ENCODE results near the gene EDIL3.
"Not testable (repeated sequence)": the region's sequence is repeated elsewhere in the genome, so short reads cannot be mapped to it uniquely, and the experiment has no call there.

The EDIL3 gene

DNA sequence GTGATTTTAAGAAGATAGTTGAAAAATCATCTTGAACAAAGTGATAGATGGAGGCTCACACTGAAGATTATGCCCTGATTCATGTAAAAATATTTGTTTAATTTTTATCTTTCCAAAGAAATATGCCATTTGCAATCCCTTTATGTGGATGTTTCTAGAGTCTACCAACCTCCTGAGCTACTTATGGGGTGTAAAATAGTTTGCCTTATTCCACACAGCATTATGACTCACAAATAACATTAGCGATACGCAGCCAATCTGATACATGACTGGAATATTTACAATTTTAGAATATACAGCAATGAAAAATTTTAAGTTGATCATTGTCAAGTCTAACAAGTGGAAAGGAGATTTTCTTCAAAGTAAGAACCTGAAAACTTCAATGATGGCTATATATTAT is 327.5 kb downstream of the EDIL3 start:
- DNase-seq, result peak; percentile 14

DNA sequence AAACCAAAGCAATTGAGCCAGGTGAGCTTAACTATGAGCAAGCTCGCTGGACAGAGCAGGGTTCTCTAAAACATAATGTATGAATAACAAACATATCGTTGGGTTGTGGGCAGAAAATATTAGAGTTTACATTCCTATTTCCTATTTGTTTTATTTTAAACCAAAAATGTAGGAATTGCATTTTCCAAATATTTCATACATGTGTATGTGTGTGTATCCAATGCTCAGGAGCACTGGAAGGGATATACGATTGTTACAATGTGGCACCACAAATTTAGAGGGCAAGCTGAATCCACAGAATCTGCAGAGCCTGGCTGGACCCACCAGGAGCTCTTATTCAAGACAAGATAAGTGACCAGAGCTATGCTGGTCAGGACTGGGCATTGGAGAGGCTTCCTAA is 338.7 kb downstream of the EDIL3 start:
- peak; percentile 29 for DNase-seq

DNA sequence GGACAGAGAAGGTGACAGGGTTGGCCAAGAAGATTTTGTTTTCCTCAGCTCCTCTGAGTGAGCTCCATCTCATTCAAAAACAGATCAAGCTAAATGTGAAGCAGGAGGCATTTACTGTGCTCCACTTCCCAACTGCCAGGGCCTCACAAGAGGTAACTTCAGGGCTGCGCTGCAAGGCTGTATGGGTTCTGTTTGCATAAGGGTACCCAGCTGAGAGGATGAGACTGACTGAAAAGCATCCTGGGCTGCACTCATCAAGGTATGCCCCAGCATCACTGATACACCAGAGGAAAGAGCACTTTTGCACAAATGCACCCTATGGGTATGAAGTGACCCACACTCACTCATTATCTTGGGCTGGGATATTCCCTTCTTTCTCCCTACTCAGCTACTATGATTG is 347.8 kb downstream of the EDIL3 start:
- DNase-seq, result no peak

DNA sequence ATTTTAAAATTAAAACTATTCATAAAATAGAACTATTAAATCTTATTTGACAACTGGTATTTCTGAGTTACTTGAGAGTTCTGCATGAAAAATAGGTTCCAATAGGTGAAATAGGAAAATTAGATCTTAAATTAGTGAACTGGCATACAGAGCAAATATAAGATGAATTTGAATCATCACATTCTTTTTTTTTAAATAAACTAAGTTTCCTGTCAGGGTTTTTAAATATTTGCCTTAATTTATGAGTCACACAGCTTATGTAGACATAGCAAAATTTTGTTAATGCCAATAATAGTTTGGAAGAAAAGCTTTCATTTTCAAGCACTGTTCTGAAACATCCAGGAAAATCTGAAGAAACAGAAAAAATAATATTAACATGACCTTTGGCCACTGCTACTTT is 352.4 kb downstream of the EDIL3 start:
- peak; percentile 77 for DNase-seq

DNA sequence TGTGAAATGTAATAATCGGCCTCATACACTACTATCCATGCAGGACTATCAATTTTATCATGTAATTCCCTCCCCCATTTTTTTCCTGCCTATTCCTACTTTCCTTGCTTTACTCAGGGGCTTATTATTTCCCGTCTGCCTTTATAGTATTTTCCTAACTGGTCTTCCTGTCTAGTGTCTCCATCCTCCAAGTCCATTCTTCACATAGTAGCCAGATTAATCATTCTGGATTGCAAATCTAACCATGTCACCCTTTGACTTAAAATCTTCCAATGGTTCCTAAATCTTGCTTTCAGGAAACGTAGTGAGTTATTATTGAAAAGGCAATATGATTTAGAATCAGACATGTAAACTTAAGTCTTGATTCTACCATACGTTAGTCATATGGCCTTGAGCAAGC is 356.6 kb downstream of the EDIL3 start:
- peak; percentile 86 for DNase-seq

DNA sequence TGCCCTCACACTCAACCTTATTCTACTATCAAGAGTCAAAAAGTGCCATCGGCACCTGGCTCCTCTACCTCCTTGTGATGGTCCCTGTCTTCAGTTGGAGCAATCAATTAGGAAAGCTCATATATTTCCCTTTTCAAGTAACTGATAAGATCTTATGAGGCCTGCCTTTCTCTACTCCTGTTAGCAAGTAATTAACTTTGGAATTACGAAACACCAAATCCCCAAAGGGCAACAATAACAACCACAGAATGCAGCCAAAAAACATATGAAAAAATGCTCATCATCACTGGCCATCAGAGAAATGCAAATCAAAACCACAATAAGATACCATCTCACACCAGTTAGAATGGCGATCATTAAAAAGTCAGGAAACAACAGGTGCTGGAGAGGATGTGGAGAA is 366.2 kb downstream of the EDIL3 start:
- not testable (repeated sequence) for DNase-seq

DNA sequence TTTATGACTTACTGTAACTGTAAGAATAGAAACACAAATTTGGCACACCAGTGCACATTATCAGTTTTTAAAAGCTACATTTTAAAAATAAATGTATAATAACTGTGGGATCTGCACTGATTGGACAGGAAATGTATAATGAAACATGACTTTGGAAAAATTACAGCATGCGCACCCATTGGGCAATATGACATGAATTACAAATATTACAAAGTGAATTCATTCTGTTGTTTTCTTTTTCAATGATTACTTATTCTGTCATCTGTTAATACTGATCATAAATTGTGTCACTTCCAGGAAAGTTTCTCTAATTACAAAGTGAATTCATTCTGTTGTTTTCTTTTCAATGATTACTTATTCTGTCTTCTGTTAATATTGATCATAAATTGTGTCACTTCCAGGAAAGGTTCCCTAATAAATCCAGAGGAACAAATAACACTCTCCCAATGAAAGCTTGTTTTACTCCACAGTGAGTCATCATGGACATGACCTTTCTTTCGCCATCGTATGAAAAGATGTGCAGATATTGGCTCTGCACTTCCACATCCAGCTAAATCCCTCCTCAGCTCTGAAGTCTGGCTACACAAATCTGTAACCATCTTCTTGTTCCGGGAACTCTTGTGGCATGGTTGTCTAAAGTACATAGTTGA is 367.0 kb downstream of the EDIL3 start:
- no peak for DNase-seq

DNA sequence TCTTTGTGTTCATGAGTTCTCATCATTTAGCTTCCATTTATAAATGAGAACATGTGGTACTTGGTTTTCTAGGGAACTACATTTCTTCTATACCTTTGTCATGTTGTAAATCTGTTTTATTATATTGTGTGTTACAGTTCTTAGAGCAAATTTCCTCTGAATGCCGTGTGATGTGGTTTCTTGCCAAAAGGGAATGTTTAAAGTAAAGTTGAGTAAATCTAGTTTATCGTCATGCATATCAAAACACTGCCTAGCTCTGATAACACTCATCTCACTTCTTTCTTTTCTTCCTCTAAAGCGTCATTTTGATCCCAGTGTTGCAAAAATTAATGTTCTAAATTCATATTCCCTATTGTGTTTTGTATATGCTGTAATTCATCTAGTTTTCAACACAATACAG is 368.6 kb downstream of the EDIL3 start:
- peak; percentile 33 for DNase-seq

DNA sequence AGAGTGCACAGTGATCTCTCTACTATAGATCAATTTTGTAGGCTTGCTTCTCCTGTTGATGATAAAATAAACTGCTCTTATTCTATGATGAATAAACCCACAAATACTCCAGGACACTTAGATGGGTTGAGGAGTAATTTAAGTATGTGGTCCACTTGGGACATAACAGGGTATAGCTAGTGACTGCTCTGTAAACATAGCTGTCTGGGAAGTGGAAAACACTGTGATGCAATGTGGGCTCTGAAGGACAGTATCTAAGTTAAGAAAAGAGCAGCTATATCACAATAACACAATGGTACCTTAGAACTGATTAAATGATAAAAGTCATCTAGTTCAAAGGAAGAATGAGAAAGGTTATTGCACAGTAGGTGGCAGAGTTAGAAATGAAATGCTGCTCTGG is 369.7 kb downstream of the EDIL3 start:
- peak; percentile 11 for DNase-seq

DNA sequence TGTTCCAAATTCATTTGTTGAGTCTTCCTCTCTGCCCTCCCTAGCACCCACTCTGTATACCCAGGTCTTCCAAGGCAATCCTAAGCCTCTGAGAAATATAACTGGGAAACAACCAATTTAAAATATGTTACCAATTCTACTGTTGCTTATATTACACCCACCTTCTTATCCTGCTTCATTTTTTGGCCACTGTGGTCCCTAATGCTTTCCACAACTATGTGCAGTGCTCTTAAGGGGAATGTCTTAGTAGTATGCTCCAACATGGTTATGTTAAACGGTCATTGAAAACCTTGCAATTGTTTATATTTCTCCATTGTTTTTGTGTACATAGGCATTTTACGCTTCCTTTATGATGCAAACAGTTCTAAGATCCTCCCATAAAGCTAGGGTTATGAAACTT is 390.9 kb downstream of the EDIL3 start:
- DNase-seq, result peak; percentile 13

DNA sequence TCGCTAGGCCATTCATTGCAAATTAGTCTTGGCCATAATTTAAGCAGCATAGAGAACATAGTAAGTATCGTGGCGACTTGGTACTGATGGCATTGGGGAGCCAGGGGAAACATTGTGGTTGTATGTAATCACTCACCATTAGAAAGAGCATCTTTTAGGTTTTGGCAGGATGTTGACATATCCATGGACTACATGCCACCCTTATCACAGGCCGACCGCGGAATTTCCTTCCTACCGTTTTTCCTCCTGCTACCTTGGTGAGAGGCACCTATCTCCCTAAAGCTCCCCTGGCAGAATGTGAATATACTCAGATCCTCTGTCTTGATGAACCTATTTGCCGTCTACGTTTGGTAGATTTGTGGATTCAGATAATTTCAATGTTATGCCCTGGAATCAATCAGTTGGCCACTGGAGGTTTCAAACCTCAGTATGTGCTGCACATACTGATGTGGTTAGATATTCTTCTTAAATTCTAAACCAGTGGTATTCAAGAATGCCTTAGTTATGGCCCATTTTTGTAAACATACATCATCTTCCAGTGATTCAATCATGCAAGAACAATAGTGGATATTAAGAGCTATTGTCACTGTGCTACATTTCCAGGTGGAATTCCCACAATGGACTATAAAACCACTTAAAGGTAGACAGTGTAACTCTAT is 393.0 kb downstream of the EDIL3 start:
- peak; percentile 67 for DNase-seq

DNA sequence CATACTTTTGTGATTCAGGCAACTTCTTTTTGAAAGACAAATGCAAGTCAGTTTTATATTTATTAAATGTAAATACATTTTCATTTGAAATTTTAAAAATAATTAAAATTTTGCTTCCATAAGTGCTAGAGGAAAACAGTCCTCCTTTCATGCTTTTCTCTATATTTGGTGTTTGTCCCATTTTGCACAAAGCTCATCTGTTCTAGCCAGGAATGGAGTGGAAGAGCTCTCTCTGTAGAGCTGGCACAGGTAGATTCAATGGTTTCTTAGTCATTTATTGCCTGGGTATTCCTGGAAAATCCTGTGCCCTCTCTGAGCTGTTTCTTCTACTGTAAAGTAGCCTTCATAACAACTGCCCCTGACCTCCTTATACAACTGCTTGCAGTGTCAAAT is 396.4 kb downstream of the EDIL3 start:
- no peak for DNase-seq

DNA sequence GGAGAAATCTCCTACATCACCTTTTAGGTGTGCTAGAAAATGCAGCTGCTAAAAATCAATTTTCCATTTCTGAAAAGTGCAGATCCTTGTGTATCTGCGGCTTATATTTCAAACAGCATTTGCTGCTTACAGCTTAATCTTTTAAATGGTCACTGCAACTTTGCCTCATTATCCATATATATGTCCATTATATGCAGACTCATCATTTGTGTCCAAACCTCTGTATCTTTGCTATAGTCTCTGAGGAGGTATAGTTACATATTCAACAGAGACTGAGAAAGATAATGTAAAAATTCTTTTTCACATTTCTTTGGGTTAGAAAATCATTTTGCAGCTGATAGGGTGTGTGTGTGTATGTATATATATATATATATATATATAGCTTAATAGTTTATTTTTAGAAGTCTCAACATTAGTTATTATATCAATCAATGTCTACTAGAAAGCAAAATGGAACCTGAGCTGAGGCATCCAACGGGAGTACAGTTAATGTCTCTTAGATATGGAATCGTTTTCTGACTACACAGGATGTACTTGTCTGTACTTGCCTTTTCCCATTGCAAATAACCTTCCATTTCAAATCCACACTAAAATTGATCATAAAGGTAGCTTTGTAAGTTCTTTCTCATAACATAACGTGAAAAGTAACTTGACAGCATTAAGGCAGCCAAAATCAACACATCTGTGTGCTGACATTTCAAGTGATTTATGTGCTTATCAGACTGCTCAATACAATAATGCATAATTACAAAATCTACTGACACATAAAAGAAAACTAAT is 397.0 kb downstream of the EDIL3 start:
- no peak for DNase-seq

DNA sequence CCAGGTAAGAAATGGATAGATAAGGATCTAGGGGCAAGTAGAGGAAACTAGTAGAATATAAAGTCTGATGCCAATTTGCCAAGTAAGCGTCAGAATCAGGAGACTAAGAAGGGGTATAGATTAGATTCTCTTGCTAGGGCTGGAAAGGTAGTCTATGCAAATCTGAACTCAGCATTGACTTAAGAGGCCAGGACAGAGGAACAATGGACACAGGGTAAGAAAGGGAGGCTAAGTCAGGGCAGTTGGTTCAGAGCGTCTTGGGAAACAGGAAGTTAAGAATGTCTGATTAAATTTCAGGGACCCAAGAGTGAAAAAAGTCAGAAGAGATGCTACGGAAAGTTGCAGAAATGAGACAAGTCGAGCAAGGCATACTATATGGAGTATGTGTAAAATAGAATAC is 400.8 kb downstream of the EDIL3 start:
- no peak for DNase-seq

DNA sequence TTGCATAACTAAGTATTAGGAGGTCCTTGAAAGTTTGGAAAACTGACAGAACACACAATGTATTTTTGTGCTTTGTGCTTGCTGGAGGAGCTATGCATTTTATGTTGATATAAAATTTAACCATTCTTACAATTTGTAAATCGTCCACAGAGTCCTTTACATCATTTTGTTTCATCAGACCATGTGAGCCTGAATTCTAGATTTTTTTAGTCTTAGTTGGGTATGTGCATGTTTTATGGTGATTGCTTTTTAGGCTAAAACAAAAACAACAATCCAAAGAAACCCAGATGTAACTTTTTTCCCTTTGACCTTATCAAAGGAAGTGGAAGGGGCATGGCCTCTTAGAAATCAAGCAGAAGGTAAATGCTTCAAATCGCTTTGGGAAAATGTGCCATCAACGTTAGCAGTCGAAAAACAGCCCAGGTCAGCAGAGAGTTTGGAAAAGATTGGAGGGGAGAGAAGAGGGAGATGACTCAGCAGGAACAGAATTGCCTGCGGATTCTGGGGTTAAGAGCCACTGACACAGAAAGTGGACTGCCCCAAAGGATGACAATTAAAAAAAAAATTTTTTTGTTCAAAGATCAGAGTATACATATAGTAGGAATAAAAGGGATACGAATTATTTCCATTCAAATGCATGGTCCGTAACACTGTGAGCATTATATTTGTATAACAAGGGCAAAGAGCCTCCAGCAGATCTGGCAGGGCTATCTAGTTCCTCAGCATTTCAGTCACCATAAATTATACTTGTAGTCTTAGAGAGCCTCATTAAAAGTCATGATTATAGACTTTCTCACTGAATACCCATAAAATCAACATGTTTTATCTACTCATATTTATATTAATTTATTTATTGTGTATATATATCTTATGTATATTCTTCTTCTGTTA is 410.5 kb downstream of the EDIL3 start:
- no peak for DNase-seq

DNA sequence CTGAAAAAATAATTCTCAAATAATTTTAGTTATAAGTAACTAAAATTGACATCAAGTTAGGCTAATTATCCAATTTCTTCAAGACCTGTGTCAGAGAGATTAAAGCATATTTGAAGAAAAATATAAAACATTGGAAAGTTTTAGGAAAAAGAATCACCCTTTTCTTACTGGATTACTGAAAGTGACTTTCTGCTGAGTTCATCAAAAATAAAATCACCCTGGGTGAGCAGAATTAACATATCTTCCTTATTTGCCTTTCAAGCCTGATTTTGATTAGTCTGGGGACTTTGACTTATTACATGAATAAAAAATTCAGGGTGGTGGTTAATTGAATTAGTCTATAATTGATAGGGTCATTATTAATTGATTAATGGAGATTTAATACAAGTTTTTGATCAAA is 411.8 kb downstream of the EDIL3 start:
- no peak for DNase-seq

DNA sequence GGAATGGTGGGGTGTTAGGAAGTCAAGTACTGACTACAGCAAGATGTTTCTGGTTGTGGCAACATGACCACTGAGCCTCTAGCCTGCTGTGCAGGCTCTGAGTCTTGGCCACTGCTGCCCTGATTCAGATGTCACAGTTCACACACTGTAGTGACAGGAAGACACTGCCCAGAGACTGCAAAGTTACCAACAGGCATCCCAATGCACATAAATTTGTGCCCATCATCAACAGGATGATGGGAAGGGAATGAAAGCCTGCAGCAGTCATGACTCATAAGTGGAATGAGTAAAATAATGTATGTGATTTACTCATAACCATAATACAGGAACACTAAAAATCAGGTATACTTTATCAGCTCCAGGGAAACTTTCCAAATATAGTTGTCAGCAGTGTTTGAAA is 412.4 kb downstream of the EDIL3 start:
- DNase-seq, result peak; percentile 50

DNA sequence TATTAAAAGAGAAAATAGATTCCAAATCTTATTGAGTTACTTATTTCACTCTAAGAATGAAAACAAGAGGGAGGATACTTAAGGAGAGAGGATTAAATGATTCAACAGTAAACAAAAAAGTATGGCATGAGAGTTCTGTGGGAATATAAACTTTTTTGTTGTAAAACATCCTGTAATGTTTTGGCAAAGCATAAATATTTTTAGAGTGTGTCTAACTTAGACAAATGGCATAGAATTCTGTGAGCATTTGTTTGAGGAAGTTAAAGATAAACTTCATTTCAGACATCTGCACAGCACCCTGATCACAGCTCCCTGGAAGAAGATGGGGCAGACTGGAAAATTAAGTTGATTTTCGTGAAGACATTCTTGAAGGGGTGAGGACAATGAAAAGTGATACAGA is 417.3 kb downstream of the EDIL3 start:
- no peak for DNase-seq

DNA sequence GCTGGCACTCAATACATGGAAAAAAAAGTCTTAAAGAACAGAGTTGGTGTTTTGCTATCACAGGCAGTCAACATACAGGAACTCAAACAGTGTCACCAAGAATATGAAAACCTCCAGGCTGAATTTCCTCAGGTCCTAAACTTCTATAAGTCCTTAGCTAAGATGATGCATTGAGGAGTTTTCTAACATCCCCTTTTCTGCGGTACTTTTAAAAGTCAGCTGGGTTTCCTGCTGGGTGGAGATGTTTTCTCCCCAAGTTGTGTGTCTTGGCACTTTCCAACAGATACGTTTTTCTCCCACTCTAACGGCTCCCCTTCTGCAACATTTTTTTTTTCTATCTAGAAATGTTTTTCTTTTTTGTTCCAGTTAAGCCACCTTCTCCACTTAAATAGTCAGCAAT is 419.2 kb downstream of the EDIL3 start:
- DNase-seq, result no peak

DNA sequence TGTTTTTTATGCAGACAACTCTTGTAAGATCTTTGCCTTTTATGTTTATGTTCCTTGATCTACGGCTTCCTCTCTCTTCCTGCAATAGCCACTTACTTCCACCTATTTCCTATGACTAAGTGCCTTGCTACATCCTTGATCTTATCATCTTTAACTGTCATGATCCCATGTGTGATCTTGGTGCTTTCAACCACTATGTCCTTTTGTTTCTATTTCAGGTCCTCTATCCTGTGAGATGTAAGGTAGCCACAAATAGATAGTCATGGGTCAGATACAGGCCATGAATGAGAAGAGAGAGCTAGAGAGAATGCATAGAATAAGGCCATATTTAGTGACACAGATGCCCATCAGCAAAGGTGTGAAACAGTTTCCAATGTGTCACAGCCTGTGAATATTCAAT is 420.4 kb downstream of the EDIL3 start:
- DNase-seq, result no peak

DNA sequence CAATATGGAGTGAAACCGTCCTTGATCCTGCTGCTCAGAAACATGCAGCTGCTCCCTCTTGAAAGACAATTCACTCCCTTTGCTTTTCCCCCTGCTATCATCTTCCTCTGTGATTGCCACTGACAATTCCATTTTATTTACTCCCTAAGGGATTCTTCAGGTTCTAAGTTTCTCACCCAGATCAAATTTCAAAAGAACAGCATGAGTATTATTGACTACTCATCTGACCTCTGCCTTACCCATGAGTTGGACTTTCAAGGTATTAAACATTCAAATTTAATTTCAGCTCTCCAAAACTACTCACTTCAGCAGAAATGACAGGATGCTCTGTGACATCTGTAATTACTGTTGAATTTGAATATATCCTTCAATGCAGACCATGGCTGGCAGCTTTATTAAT is 427.5 kb downstream of the EDIL3 start:
- no peak for DNase-seq

DNA sequence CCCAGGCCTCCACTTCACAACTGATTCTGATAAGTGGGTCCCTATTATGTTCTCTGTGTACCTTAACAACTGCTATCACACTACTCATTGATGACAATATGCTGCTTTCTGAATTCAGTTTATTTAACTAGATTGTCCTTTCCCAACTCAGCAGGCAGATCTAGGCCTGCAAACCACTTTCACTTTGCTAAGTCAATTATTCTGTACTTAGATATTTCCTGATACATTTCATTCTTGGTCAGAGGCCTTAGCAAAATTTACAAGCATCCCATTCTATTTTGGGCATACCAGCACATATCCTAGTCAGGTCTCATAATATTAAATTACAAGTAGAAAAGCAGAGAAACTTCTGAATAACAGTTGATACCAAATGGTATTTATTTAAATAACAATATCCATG is 428.3 kb downstream of the EDIL3 start:
- peak; percentile 34 for DNase-seq

DNA sequence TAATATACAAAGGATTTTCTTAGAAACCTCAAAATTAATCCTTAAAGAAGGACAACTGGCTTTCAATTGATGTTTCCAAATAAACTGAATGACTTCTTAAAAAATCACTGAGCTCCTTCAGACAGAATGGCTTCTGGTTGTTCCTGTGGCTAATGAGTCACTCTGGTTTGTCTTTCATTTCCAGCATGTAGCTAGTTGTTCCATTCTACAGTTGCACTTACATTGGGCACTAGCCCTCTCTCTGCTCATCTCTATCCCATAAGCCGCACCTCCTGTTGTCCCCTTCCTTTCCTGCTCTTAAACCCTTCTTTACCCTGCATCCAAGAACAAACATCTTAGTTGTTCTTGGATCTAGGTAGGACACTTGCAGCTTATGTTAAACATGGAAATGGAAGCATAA is 428.8 kb downstream of the EDIL3 start:
- peak; percentile 75 for DNase-seq
